Dermis lymphatic vessel endothelial cell (primary cell): ENCODE measurements around the gene GEN1. TPM values are rescaled to one million over a fixed set of nuclear protein-coding genes. Genes with fewer than 3 reads are reported as not detected.

Source experiments
- total RNA-seq: library from RNA; depleted of rRNA; stranded (reverse); fragments of >200 nt; gene quantifications from 2 replicates; pipeline ENCODE4 v1.2.1, GENCODE V29; 2014

Gene GEN1, protein sequence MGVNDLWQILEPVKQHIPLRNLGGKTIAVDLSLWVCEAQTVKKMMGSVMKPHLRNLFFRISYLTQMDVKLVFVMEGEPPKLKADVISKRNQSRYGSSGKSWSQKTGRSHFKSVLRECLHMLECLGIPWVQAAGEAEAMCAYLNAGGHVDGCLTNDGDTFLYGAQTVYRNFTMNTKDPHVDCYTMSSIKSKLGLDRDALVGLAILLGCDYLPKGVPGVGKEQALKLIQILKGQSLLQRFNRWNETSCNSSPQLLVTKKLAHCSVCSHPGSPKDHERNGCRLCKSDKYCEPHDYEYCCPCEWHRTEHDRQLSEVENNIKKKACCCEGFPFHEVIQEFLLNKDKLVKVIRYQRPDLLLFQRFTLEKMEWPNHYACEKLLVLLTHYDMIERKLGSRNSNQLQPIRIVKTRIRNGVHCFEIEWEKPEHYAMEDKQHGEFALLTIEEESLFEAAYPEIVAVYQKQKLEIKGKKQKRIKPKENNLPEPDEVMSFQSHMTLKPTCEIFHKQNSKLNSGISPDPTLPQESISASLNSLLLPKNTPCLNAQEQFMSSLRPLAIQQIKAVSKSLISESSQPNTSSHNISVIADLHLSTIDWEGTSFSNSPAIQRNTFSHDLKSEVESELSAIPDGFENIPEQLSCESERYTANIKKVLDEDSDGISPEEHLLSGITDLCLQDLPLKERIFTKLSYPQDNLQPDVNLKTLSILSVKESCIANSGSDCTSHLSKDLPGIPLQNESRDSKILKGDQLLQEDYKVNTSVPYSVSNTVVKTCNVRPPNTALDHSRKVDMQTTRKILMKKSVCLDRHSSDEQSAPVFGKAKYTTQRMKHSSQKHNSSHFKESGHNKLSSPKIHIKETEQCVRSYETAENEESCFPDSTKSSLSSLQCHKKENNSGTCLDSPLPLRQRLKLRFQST
- 4.7 and 5.1 TPM in 2 replicates for total RNA-seq

DNA sequence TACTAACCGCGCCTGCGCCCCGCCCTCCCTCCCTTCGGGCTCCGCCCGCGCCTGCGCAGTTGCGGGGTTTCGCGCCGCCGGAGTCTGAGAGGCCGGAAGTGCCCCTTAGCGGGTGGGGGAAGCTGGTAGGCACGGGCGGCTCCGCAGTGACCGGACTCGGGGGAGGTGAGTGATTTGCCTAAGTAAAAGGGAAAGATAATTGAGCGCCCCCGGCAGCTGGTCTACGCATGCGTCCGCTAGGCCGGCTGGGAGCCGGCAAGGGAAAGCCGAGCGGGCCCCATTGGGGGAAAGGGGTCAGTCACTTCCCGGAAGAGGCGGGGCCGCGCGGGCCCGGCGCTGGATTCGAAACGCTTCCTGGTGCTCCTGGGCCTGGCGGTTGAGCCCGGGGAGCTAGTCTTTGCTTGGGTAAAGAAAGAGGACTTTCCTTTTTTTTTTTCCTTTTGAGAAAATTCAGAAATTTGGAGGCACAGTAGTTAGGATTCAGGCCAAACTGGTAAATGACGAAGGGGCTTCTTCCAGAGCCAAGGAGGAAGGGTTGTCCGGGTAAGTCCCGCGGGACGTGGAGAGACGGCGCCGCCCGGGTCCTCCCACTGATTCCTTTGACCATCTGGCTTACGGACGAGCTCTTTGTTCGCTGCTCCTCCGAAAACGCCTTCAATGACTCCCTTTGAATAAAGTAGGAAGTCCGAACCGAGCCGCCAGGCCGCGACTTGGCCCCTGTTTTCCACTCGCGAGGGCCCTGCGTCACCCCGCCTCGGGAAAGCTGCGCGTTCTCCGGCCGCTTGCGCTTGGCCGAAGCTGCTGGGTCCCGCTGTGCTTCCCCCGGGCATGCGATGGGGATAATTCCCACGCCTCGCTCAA, at the start of gene GEN1, which contains the start of gene SMC6:
Gene GEN1 (plus strand): TSS at position 336 of the 861 bp plus-strand sequence. CDS start 5,806 bp downstream, outside the sequence.
Gene SMC6 (minus strand): TSS at position 8 of the 861 bp plus-strand sequence. CDS start 7,864 bp downstream, outside the sequence.

GRCh38 chr2:17816396-17817245, 62.7 kb downstream of the GEN1 start, which contains the start of gene MSGN1:
Gene MSGN1 (plus strand): TSS chr2:17816460. CDS start chr2:17816519, 59 bp downstream.

Other genes starting within 250 kb of the GEN1 start
- not detected in 2 replicates for gene RAD51AP2, start 235.7 kb upstream of the GEN1 start, total RNA-seq
- not detected in 2 replicates for gene VSNL1, start 213.4 kb upstream of the GEN1 start, total RNA-seq
- gene SMC6, start 328 bp upstream of the GEN1 start, total RNA-seq = 13.0 and 20.9 TPM in 2 replicates
- not detected in 2 replicates for gene MSGN1, start 62.3 kb downstream of the GEN1 start, total RNA-seq
- 0.76 and 0.86 TPM in 2 replicates for gene KCNS3, start 124.5 kb downstream of the GEN1 start, total RNA-seq